GM21786 (cell line): Measurements from ENCODE around the gene NRXN3.

Experiments used
- ATAC-seq: cut with Tn5 transposase; IDR thresholded peaks from one replicate; pipeline ENCODE4 v1.9.1; 2021; ENCODE audit not compliant: unreplicated experiment

NRXN3 gene

DNA sequence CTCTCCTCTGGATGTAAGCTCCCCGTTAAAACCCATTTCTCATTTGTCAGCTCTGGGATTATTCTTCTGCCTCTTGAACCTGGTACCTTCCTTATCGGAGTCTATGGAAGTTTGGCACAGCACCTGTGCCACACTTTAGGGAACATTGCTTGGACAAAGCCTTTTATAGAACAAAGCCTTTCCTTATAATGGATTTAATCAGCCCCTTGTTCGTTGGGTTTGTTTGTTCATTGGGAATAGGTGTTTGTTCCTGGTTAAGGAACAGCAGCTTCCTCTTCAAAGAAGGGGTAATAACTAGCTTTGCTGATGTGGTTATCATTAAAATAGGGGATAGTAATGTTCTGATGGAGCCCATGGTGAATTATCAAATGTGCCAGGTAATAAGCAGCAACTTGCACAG, 70.4 kb downstream of the NRXN3 start:
- no peak for ATAC-seq

DNA sequence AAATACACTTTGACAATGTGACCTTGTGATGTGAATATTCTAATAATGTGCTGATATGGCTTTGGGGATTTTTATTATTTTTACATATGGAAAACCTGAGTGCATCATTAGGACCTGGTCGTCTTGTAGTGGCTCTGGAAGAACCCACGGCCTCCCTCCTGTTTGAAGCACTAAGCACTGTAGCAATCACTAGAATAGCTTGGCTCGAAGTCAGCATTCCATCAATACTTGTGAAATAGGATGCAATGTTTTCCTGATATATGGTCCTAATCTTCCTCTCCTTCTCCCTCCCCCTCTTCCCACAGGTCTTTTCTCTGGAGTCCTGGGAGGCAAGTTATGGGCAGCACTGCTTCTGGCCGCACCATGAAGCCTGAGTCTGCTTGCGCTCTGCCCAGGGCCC, 71.9 kb downstream of the NRXN3 start:
- no peak for ATAC-seq

DNA sequence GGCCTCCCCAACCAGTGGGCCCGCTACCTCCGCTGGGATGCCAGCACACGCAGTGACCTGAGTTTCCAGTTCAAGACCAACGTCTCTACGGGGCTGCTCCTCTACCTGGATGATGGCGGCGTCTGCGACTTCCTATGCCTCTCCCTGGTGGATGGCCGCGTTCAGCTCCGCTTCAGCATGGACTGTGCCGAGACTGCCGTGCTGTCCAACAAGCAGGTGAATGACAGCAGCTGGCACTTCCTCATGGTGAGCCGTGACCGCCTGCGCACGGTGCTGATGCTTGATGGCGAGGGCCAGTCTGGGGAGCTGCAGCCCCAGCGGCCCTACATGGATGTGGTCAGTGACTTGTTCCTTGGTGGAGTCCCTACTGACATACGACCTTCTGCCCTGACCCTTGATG, 73.0 kb downstream of the NRXN3 start:
- ATAC-seq = no peak

DNA sequence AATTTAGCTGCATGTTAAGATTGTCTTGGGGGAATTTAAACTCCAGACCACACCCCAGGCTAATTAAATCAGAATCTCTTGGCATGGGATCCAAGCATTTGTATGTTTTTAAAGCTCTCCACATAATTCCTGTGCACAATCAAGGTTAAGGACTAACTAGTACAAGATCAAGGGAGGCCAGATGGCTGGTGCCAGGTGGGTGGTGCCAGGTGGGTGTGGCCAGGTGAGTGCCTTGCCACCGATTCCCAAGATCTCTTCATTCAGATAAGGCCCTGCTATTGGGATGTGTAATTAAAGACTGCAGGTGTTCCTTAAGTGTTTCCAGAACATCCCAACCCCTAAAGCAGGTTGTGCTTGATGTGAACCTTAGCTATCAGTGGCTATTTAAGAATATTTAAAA, 75.1 kb downstream of the NRXN3 start:
- ATAC-seq = no peak

DNA sequence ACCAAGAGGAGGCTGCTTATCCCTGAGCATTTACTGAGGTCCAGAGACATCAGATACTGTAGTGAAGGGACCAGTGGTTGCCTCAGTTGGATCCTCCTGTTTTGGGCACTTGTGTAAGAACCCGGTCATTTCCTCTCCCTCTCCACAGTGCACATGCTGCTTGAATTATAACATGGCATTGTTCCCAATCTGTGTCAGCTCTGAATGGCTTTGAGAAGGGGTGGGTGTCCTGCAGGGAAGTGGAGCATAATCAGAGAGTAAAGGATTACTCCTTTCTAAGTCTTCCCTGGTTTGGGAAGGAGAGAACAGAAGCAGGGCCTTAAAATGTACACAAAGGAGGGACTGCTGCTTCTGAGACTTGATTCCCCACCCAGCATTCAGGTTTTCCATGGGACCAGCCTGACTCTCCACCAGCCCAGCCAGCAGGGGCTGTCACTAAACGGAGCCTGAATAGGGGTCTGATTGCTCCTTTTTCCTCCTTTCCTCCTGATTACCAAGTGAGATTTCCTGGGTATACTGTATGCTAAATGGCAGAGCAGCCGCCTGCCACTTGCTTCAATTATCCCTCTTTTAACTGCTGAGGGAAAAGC, 78.4 kb downstream of the NRXN3 start:
- ATAC-seq = no peak

DNA sequence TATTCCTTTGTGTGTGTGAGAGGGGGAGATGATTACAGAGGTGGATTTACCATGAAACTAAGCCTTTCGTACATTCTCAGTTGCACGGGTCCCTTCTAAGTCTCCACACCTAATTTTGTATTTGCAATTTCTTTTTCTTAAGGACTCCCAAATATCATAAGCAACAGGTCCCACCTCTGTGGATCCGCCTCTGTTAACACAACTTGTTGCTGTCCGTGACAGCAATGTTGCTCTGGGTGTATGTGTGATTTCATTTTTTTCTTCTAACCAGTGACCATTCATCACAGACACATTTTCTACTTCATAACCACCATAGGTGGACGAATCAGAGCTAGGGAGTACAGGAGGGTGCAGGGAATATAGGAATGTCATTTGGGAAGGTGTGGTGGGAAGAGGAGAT, 81.1 kb downstream of the NRXN3 start:
- no peak for ATAC-seq

DNA sequence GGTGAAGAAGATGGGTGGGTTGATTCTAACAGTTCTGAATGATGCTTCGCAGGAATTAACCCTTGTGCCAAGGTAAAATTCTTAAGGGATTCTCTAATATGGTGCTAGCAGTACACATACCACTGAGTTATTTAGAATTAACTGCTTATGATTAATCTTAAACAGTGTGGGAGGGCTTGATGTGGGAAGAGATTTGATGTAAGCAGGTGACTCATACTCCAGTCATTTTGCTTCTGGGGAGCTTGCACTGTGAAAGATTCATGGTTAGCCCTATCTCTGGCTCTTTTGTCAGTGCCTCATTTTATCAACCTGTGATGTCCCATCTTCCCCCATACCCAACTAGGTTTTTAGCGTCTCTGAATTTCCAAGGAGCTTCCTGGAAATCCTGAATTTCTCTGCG, 83.8 kb downstream of the NRXN3 start:
- ATAC-seq = no peak

DNA sequence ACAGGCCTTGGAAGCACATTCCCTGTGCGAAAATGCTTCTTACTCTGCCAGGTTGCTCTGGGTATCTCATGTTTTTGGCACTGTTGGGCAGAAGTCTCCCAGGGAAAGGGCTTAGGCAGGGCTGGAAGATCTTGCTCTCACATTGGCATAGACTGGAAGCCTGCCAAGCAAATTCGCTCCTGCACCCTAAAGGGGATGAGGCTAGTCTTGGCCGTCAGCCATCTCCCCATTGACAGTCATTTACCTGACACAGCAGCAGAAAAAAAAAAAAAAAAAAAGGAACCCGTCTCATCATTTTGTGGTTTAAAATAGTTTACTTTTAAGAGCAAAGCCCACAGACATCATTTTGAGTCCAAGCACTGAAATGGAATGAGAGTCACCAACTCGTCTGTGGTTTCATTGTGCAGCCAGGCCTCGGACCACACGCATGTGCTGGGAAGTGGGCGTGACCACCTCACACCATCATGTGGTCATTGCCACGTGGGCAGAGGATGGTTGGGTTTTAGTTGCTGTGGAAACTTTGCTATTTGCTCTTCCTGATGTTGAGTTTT, 84.8 kb downstream of the NRXN3 start:
- no peak for ATAC-seq

DNA sequence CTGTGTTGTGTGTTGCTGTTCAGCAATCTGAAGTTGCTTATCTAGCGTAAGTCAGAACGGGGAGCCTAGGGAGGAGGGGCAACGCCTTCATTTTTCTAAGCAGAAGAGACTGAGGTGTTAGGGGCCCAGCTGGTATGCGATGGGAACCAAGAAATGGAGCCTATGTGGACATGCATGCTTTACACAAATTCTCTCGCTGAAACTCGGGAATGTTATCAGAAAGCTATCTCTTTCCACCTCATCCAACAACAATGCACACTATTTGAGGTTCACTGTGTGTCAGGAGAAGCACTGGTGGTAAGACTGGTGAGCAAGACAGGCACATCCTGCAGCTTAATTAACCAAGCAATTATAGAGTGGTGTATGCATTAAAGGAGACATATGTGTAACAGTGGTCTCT, 89.7 kb downstream of the NRXN3 start:
- no peak for ATAC-seq

DNA sequence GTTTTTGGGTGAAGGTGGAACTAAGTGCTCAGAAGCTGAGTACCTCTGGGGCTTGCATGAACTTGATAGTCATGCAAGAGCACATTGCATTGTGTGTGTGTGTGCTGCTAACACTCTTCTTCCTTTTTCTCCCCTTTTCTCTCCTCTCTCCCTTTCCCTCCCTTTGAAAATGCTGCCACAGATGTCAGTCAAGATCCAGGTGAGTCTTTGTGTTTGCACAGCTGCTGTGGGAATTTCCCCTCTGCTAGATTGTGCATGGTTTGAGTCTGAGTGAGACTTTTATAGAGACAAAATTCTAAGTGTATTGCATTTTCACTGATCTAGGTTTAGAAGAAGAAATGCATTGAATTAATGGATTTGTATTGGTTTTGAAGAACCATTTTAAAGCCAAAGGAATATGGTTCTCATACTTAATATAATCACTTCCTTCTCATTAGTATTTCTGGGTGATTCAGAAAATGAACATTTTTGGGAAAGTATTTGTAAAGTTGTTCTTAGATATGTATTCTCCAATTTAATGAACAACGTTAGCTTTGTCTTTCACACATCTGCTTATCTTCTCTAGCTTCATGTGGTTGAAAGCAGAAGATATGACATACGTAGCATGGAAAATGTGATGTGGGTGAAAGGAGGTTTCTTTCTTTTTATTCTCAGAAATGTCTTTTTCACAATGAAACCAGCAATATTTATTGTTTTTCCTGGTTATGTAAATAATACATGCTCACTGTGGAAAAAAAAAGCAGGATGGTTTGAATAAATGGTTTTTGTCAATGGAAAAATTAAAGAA, 108.5 kb downstream of the NRXN3 start:
- no peak for ATAC-seq

DNA sequence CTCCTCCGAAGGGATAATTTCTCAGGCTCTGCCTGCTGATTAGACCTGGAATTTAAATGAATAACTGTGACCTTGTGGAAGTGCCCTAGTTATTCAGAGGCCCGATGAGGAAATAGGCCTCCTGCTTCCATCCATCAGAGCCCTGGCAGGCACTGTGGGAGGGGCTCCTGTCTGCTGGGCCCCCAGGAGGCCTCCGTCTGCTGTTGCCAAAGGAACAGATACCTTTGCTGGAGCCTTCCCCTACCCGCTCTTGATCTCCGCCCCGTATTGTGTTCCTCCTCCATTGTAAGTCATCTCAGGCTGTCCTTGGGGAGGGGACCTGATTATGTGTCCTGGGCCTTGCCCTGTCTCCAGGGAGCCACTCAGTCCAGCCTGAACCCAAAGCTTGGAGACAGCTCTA, 112.3 kb downstream of the NRXN3 start:
- ATAC-seq = no peak

DNA sequence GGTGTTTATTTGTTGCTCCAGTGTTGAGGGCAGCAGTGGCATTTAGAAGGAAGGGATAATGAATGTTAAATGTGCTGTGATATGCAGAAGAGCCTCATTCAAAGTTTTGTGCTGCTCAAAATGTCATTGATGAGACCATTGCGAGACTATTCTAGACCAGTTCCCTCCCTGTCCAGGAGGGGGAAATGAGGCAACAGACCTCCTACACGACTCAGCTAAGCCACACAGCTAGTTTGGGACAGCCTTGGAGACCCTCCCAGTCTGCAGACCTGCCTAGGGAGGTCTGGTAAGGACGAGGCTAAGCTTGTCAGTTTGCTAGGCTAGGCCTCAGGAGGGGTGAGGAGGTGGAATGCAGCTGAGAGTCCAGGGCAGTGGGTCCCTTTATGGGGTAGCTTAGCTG, 116.0 kb downstream of the NRXN3 start:
- ATAC-seq = no peak

DNA sequence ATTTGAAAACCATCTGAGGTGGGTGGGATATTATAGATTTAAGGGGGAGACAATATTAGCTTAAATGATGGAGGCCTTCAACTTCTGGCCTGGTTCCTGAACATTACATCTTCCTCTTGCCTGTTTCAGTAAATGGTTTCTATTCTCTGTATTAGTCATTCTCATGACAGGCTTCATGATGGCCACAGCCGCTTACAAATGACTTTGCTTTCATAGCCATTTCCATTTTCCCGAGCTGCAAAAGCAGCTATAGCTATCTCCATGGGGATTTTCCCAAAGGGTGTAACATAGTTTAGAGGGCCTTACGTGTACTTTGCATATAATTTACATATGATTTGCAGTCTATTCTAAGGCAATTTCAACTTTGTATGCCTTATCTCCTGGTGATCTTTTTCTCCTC, 121.8 kb downstream of the NRXN3 start:
- peak; percentile 84 for ATAC-seq

DNA sequence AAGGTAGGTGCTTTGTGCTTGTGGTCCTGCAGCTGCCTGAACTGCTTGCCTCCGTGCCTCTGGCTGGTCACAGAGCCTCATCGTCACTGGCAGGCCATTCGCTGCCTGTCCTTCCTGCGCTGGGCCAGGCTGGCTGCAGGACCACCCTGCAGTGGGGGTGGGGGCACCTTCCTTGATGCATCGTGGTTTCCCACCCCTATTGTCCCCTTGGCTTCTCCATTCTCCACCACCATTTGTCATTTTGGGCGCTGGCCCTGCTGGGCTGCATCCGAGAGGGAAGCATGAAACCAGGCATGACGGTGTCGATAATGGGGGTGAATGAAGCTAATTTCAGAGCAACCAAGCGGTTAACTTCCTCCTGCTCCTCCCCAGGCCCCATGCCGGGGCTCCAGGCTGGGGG, 127.7 kb downstream of the NRXN3 start:
- no peak for ATAC-seq

DNA sequence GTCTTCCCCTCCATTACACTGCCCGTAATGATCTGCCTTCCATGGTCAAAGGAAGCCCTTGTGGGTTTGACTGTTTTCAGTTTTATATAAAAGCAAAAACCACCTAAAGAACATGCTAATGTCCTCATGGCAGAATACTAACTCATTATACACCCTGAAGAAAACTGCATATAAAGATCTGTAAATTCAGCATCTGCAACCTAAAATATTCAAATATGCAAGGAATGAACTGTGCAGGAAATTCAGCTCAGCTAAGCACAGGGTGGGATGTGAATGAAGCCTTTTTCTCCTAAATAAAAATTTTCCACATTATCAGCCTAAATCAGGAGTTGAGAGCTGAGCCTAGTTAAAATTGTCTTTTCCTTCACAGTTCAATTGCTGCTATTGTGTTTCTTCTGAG, 128.1 kb downstream of the NRXN3 start:
- no peak for ATAC-seq

DNA sequence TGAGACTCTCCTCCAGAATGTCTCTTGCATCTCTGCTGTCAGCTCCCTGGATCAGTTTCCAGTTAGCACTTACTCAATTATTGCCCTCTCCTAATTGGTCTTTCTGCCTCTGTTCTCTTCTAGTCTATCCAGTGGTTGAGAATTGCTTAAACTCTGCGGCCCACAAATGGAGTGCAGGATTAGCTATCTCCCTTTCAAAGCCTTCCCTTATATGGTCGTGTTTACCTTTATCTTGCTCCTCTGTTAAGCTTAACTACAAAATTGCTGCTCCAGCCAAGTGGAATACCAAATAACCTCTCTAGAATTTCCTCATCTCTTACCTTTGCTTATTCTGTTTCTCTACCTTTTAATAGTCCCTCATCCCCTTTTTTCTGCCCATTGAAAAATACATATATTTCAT, 132.7 kb downstream of the NRXN3 start:
- ATAC-seq = no peak

DNA sequence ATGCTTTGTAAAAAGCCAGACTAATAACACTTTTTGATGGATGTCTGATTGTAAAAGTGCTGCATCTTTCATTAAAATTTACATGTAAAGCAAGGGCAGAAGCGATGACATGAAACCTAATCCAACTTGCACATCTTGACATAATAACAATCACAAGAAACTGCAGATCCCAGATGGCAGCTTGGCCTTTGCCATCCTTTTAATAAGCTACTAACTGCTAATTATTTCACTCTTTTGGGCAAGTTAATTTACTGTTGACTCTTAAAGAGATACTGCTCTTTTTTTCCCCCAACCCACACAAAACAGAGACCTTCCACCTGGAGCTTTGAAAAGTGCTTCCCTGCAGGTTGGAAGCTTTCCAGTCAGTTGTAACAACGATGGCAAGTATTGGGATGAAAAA, 137.5 kb downstream of the NRXN3 start:
- no peak for ATAC-seq

DNA sequence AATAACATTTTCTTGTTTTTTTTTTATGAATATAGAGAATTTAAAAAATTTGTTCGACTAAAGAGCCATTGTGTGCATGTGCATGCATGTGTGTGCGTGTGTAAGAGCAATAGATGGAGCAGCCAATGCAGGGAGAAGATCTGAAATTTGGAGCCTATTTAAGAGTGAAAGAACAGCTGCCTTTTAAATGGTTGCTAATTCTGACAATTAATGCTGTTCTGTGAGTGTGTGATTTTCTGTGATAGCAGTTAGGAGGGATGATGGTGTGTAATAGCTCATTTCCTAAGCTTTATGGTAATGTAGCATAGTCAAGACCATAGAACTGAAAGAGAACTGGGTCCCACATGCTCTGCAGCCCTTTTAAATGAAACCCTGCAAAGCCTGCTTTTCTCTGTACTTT, 137.9 kb downstream of the NRXN3 start:
- ATAC-seq = no peak

DNA sequence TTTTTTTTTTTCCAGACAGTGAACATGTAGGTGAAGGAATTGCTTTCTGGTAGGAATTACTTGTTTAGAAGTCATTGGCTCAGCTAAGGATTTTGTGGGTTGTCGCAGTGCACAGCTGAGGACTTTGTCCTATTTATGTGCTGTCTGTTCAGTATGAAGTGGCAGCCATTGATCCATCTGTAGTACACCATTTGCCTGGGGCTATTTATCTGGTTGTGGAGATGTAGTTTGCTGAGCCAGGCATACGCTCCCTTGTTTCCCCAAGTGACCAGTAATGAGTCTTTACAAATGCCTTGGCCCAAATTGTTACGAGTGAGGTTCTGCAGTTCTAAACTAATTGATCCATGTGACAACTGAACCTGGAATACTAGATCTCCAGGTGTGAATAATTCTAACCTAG, 140.1 kb downstream of the NRXN3 start:
- no peak for ATAC-seq

DNA sequence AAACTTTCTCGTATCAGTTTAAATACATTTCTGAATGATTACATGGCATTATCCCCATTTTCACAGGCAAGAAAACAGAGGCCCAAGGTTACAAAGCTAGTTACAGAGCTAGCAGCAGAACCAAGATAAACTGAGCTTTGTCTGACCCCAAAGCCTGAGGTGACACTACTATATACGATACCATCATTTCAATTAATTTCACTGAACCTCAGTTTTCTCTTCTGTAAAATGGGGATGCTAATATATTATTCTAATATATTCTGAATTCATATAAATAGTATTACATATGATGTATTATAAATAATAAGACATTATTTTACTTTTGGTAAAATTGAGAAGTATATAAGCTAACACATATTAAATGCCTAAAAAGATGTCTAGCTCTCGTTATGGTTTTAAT, 143.3 kb downstream of the NRXN3 start:
- ATAC-seq = no peak

DNA sequence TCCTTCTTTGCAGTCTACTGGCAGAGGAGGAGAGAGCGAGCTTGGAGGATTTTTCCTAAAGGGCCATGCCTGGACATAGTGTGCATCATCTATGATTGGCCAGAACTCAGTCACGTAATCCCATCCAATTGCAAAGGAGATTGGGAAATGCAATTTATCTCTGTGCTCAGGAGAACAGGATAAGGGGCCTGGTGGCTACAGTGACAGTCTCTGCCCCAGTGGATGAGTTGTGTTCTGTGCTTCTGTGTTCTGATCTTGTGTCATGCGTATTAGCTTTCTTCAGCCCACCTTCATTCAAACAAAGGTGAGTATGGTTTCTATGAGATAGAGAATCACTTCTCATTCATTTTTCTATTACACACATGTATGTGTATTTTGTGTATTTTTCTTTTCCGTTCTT, 144.3 kb downstream of the NRXN3 start:
- no peak for ATAC-seq

DNA sequence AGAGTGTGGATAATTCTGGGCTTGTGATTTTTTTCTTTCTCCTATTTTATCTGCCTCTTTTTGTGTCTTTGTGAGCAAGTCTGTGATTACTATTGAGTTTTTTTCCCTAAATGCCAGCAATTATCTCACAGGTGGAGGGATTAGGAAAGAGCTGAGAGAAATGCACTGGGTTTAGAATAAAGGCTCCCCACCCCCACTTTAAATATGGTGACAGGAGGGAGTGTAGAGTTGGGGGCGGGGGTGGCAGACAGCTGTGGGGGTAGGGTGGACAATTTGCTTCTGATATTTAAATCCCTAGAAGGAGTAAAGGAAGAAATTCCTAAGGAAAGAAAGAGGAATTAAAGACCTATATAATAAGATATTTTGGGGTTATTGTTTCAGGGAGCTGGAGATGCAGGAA, 145.9 kb downstream of the NRXN3 start:
- ATAC-seq = no peak

DNA sequence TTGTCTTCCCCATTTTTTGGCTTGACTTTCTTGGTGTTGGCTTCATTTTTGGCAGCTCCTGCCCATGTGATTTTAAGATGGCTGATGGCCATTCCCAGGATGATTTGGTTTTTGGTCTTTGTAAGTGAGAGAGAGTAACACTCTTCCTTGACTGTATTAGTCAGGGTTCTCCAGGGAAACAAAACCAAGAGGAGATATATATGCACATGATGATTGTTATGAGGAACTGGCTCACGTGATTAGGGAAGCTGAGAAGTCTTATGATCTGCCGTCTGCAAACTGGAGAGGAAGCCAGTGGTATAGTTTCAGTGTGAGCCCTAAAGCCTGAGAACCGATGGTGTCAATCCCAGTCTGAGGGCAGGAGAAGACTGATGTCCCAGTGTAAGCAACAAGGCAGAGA, 146.6 kb downstream of the NRXN3 start:
- no peak for ATAC-seq
